Gastrocnemius medialis (tissue), 4 donors: ENCODE results near the gene SLC25A47. TPM values are rescaled to one million over a fixed set of nuclear protein-coding genes. Genes with fewer than 3 reads are reported as not detected.

Experiments
- ATAC-seq, 2 donors: fragments of 150-250 bp; one replicate each; pipeline ENCODE4 v1.9.1; 2016
- DNase-seq, 2 donors: peaks; one replicate each; pipeline ENCODE4 v3.0.0-alpha.2; 2019
- H3K27ac ChIP-seq, 4 donors: fragments of 200-600 bp; sonication (generic); 1 replicate in 1 of 4; 2 replicates in 3 of 4; pipeline ENCODE4 v1.5.1; 2016 to 2018; ENCODE audit warnings: mild to moderate bottlenecking in 2 of 4, moderate library complexity in 1 of 4
- H3K27me3 ChIP-seq, 3 donors: fragments of 200-600 bp; sonication (generic) in 2 of 3; 1 replicate in 1 of 3; 2 replicates in 2 of 3; pipeline versions ENCODE4 v1.5.1 to v1.6.0; 2016 to 2019; ENCODE audit warnings: mild to moderate bottlenecking in 1 of 3, moderate library complexity in 1 of 3
- H3K36me3 ChIP-seq, 2 donors: fragments of 200-600 bp; sonication (generic) in 1 of 2; one replicate each; pipeline ENCODE4 v1.5.1; 2017 to 2018
- H3K4me1 ChIP-seq, 2 donors: fragments of 200-600 bp; sonication (generic) in 1 of 2; one replicate each; pipeline ENCODE4 v1.5.1; 2016 to 2017; ENCODE audit warnings: mild to moderate bottlenecking in 2 of 2
- H3K4me3 ChIP-seq, 4 donors: fragments of 200-600 bp; sonication (generic) in 3 of 4; 1 replicate in 1 of 4; 2 replicates in 3 of 4; pipeline ENCODE4 v1.5.1; 2016 to 2019; ENCODE audit warnings: mild to moderate bottlenecking in 2 of 4
- H3K9me3 ChIP-seq, 3 donors: fragments of 200-600 bp; sonication (generic) in 2 of 3; 1 replicate in 1 of 3; 2 replicates in 2 of 3; pipeline ENCODE4 v1.5.1; 2016 to 2019
- CTCF ChIP-seq, 5 experiments: fragments of 450-650 bp in 3 of 5; fragments of 200-600 bp in 2 of 5; sonication (generic) in 2 of 5; IDR thresholded peaks in 4 of 5; conservative IDR thresholded peaks in 1 of 5; 1 replicate in 4 of 5; 2 replicates in 1 of 5; pipeline ENCODE4 v1.5.1; 2016 to 2019; ENCODE audit warnings: antibody characterized with exemption in 5 of 5, mild to moderate bottlenecking in 3 of 5, moderate library complexity in 3 of 5
- POLR2A ChIP-seq, 2 donors: fragments of 450-650 bp; IDR thresholded peaks; one replicate each; pipeline ENCODE4 v1.6.1; 2017; ENCODE audit warnings: antibody characterized with exemption in 2 of 2, mild to moderate bottlenecking in 2 of 2, moderate library complexity in 2 of 2
- in situ Hi-C, 4 donors: fragments of 200-750 bp; cut with MboI; loops; one replicate each; pipeline versions ENCODE4 v1.15.0 to v1.8.0; 2017; ENCODE audit warnings: low sequenced_read_pairs in 4 of 4
- intact Hi-C: fragments of 100-400 bp; cut with DNase I; formaldehyde crosslinking; loops from one replicate; pipeline ENCODE4 v1.15.1; 2023; ENCODE audit warnings: low total_unique reads
- total RNA-seq, 4 donors: library from RNA; depleted of rRNA; stranded (reverse); fragments of >200 nt; gene quantifications; one replicate each; pipeline versions ENCODE4 v1.1.0 to v1.2.3, GENCODE V29; 2016

Gene SLC25A47
- total RNA-seq, 4 donors from 2014 or later = 0.46 to 1.3 TPM; not detected in 2

- intact Hi-C loops = no loop called here
- in situ Hi-C loops = no loop called here
- ATAC-seq (no peak), DNase-seq (no peak)
- Histone ChIP-seq H3K27ac (peak overlapping the region; percentile 3 to 88 (median 65)), H3K4me3 (peak overlapping the region in 2 of 4 donors; percentile 8 to 90), H3K9me3 (no peaks in the 10 kb centered on the region), H3K36me3 (peaks cover 0 to 17% of the 10 kb centered on the region in 2 donors), H3K27me3 (no peaks in the 10 kb centered on the region), H3K4me1 (peaks cover 18 to 22% of the 10 kb centered on the region in 2 donors)
- no peak for TF ChIP-seq CTCF (IDR thresholded peaks at IDR 0.05 in 4 of 5, conservative IDR thresholded peaks at IDR 0.05 in 1 of 5)
- TF ChIP-seq POLR2A (IDR thresholded peaks at IDR 0.05) = no peak
Observed at GRCh38 chr14:100372357-100373048, 49.4 kb downstream of the SLC25A47 start.

- H3K4me1 ChIP-seq = peaks cover 20 to 22% of the 10 kb centered on the region in 2 donors
- no peak for DNase-seq
- H3K27me3 ChIP-seq = no peaks in the 10 kb centered on the region
- H3K36me3 ChIP-seq = no peaks in the 10 kb centered on the region
- peak overlapping the region; percentile 80 to 88 (median 86) for H3K27ac ChIP-seq
- TF ChIP-seq CTCF (IDR thresholded peaks at IDR 0.05 in 4 of 5, conservative IDR thresholded peaks at IDR 0.05 in 1 of 5) (no peak), POLR2A (IDR thresholded peaks at IDR 0.05) (no peak)
- ATAC-seq = no peak
- H3K4me3 ChIP-seq = peak overlapping the region; percentile 73 to 90 (median 85)
- in situ Hi-C loops = no loop called here
- intact Hi-C loops = no loop called here
- H3K9me3 ChIP-seq = no peaks in the 10 kb centered on the region
Observed at GRCh38 chr14:100374270-100374669, 51.1 kb downstream of the SLC25A47 start.

GRCh38 chr14:100374876-100375265, 51.7 kb downstream of the SLC25A47 start:
- Histone ChIP-seq H3K4me3 (peak overlapping the region; percentile 73 to 90 (median 85)), H3K36me3 (no peaks in the 10 kb centered on the region), H3K4me1 (peaks cover 20 to 22% of the 10 kb centered on the region in 2 donors), H3K27ac (peak overlapping the region; percentile 80 to 88 (median 86)), H3K9me3 (no peaks in the 10 kb centered on the region), H3K27me3 (no peaks in the 10 kb centered on the region)
- TF ChIP-seq CTCF (IDR thresholded peaks at IDR 0.05 in 4 of 5, conservative IDR thresholded peaks at IDR 0.05 in 1 of 5) (no peak), POLR2A (IDR thresholded peaks at IDR 0.05) (no peak)
- in situ Hi-C loops (loop anchor here in 1 of 4 donors (25.0 kb wide), 1 partner anchor 388 kb away; no protein-coding TSS in a partner anchor), intact Hi-C loops (loop anchor here (5.0 kb wide), 2 partner anchors 88 to 393 kb away; no protein-coding TSS in a partner anchor)
- ATAC-seq = no peak
- DNase-seq = no peak

GRCh38 chr14:100375266-100375962, 52.3 kb downstream of the SLC25A47 start:
- Histone ChIP-seq H3K27me3 (no peaks in the 10 kb centered on the region), H3K4me3 (peak overlapping the region; percentile 73 to 90 (median 85)), H3K36me3 (no peaks in the 10 kb centered on the region), H3K9me3 (no peaks in the 10 kb centered on the region), H3K4me1 (peaks cover 20 to 22% of the 10 kb centered on the region in 2 donors), H3K27ac (peak overlapping the region; percentile 80 to 88 (median 86))
- in situ Hi-C loops = loop anchor here in 1 of 4 donors (25.0 kb wide), 1 partner anchor 388 kb away; no protein-coding TSS in a partner anchor
- intact Hi-C loops = loop anchor here (5.0 kb wide), 2 partner anchors 88 to 393 kb away; no protein-coding TSS in a partner anchor
- DNase-seq = peak; percentile 32 to 50
- peak; percentile 34 to 43 for ATAC-seq
- TF ChIP-seq POLR2A (IDR thresholded peaks at IDR 0.05) (peak; percentile 30 to 51), CTCF (IDR thresholded peaks at IDR 0.05 in 4 of 5, conservative IDR thresholded peaks at IDR 0.05 in 1 of 5) (no peak)
